HEK293 (cell line): ENCODE measurements around the gene TSHZ2.

Source experiments
- CTCF ChIA-PET: fragments of 350-600 bp; formaldehyde crosslinking; extraction: SDS; loops from one replicate; lab custom pipeline; 2021; ENCODE audit warnings: antibody characterized with exemption; lab: Yijun Ruan, JAX
- POLR2A ChIA-PET: fragments of 300-600 bp; formaldehyde crosslinking; extraction: SDS; loops from one replicate; lab custom pipeline; 2020; ENCODE audit warnings: antibody characterized with exemption, inconsistent platforms; lab: Yijun Ruan, JAX
- H3K27ac ChIP-seq: fragments of 200-500 bp; sonication (Bioruptor generic); 2 replicates; pipeline ENCODE4 v1.5.1; 2014; ENCODE audit warnings: low read depth, low read length, control low read depth, inconsistent platforms; ENCODE audit errors: extremely low read depth
- H3K36me3 ChIP-seq, 2 experiments: fragments of 200-500 bp in 1 of 2; sonication (Bioruptor generic) in 1 of 2; 1 replicate in 1 of 2; 2 replicates in 1 of 2; pipeline ENCODE4 v1.5.1; 2014 to 2017; ENCODE audit warnings: inconsistent platforms in 2 of 2, low read length in 2 of 2; ENCODE audit not compliant: control insufficient read depth in 2 of 2, insufficient read depth in 1 of 2
- H3K4me1 ChIP-seq: fragments of 200-500 bp; sonication (Bioruptor generic); 2 replicates; pipeline ENCODE4 v1.5.1; 2014; ENCODE audit warnings: mild to moderate bottlenecking, low read length, inconsistent platforms; ENCODE audit not compliant: control insufficient read depth, insufficient read depth
- H3K4me3 ChIP-seq: 2 replicates; pipeline ENCODE4 v1.5.1; 2011; ENCODE audit warnings: low read depth, mild to moderate bottlenecking, control low read depth, low read length, moderate library complexity
- H3K9me3 ChIP-seq: fragments of 200-500 bp; sonication (Bioruptor generic); 2 replicates; pipeline ENCODE4 v1.5.1; 2014; ENCODE audit warnings: low read depth, low read length, inconsistent platforms; ENCODE audit not compliant: control insufficient read depth, insufficient read depth
- ATF2 ChIP-seq: fragments of 450-650 bp; formaldehyde crosslinking; IDR thresholded peaks from 2 replicates; pipeline ENCODE4 v1.5.1; 2016; ENCODE audit warnings: missing biosample characterization, missing genetic modification characterization, low read depth
- EGR2 ChIP-seq: fragments of 450-650 bp; formaldehyde crosslinking; IDR thresholded peaks from 2 replicates; pipeline ENCODE4 v1.5.1; 2016; ENCODE audit warnings: low read depth, missing biosample characterization, missing genetic modification characterization
- INSM2 ChIP-seq: fragments of 450-650 bp; formaldehyde crosslinking; IDR thresholded peaks from 2 replicates; pipeline ENCODE4 v1.5.1; 2016; ENCODE audit warnings: missing biosample characterization, missing genetic modification characterization
- KLF1 ChIP-seq: fragments of 450-650 bp; formaldehyde crosslinking; IDR thresholded peaks from 2 replicates; pipeline ENCODE4 v1.5.1; 2016; ENCODE audit warnings: missing biosample characterization, missing genetic modification characterization
- KLF16 ChIP-seq: fragments of 450-650 bp; formaldehyde crosslinking; IDR thresholded peaks from 2 replicates; pipeline ENCODE4 v1.5.1; 2017; ENCODE audit warnings: missing biosample characterization, missing genetic modification characterization
- MEIS1 ChIP-seq: sonication (generic); formaldehyde crosslinking; IDR thresholded peaks from 2 replicates; pipeline ENCODE4 v1.8.1; 2022; ENCODE audit warnings: missing genetic modification reagents, mild to moderate bottlenecking, borderline replicate concordance
- MZF1 ChIP-seq: fragments of 450-650 bp; formaldehyde crosslinking; IDR thresholded peaks from 2 replicates; pipeline ENCODE4 v1.5.1; 2017; ENCODE audit warnings: missing biosample characterization, missing genetic modification characterization, borderline replicate concordance
- RBAK ChIP-seq: fragments of 450-650 bp; formaldehyde crosslinking; IDR thresholded peaks from 2 replicates; pipeline ENCODE4 v1.5.1; 2016; ENCODE audit warnings: missing biosample characterization, missing genetic modification characterization
- ZBTB17 ChIP-seq: fragments of 450-650 bp; formaldehyde crosslinking; IDR thresholded peaks from 2 replicates; pipeline ENCODE4 v1.5.1; 2016; ENCODE audit warnings: missing biosample characterization, missing genetic modification characterization
- ZFP69B ChIP-seq: fragments of 450-650 bp; formaldehyde crosslinking; IDR thresholded peaks from 2 replicates; pipeline ENCODE4 v1.5.1; 2016; ENCODE audit warnings: missing biosample characterization, missing genetic modification characterization
- ZNF121 ChIP-seq: fragments of 450-650 bp; formaldehyde crosslinking; IDR thresholded peaks from 2 replicates; pipeline ENCODE4 v1.5.1; 2016; ENCODE audit warnings: missing biosample characterization, missing genetic modification characterization
- ZNF146 ChIP-seq: fragments of 450-650 bp; formaldehyde crosslinking; IDR thresholded peaks from 2 replicates; pipeline ENCODE4 v1.5.1; 2016; ENCODE audit warnings: missing biosample characterization, missing genetic modification characterization
- ZNF169 ChIP-seq: fragments of 450-650 bp; formaldehyde crosslinking; IDR thresholded peaks from 2 replicates; pipeline ENCODE4 v1.5.1; 2016; ENCODE audit warnings: missing biosample characterization, missing genetic modification characterization
- ZNF19 ChIP-seq: fragments of 450-650 bp; formaldehyde crosslinking; IDR thresholded peaks from 2 replicates; pipeline ENCODE4; 2016; ENCODE audit warnings: missing biosample characterization, missing genetic modification characterization, low read depth
- ZNF280C ChIP-seq: fragments of 450-650 bp; formaldehyde crosslinking; IDR thresholded peaks from 2 replicates; pipeline ENCODE4 v1.5.1; 2016; ENCODE audit warnings: missing biosample characterization, missing genetic modification characterization
- ZNF335 ChIP-seq: fragments of 450-650 bp; formaldehyde crosslinking; conservative IDR thresholded peaks from 2 replicates; pipeline ENCODE4 v1.5.1; 2016; ENCODE audit warnings: missing biosample characterization, missing genetic modification characterization
- ZNF354C ChIP-seq: fragments of 450-650 bp; formaldehyde crosslinking; IDR thresholded peaks from 2 replicates; pipeline ENCODE4 v1.5.1; 2016; ENCODE audit warnings: missing biosample characterization, missing genetic modification characterization, low read depth, borderline replicate concordance
- ZNF423 ChIP-seq: fragments of 450-650 bp; formaldehyde crosslinking; IDR thresholded peaks from 2 replicates; pipeline ENCODE4 v1.5.1; 2016; ENCODE audit warnings: missing biosample characterization, missing genetic modification characterization
- ZNF514 ChIP-seq: fragments of 450-650 bp; formaldehyde crosslinking; IDR thresholded peaks from 2 replicates; pipeline ENCODE4 v1.5.1; 2016; ENCODE audit warnings: missing biosample characterization, missing genetic modification characterization
- ZNF555 ChIP-seq: fragments of 450-650 bp; formaldehyde crosslinking; conservative IDR thresholded peaks from 2 replicates; pipeline ENCODE4 v1.5.1; 2017; ENCODE audit warnings: missing biosample characterization, mild to moderate bottlenecking, missing genetic modification characterization, inconsistent platforms
- ZNF645 ChIP-seq: fragments of 450-650 bp; formaldehyde crosslinking; IDR thresholded peaks from 2 replicates; pipeline ENCODE4; 2016; ENCODE audit warnings: missing biosample characterization, missing genetic modification characterization
- ZNF664 ChIP-seq: fragments of 450-650 bp; formaldehyde crosslinking; IDR thresholded peaks from 2 replicates; pipeline ENCODE4 v1.5.1; 2016; ENCODE audit warnings: missing biosample characterization, missing genetic modification characterization
- ZNF677 ChIP-seq: fragments of 450-650 bp; IDR thresholded peaks from 2 replicates; pipeline ENCODE4 v1.5.0; 2018; ENCODE audit warnings: missing biosample characterization, mild to moderate bottlenecking, missing genetic modification characterization, moderate library complexity
- ZNF692 ChIP-seq: fragments of 450-650 bp; formaldehyde crosslinking; IDR thresholded peaks from 2 replicates; pipeline ENCODE4 v1.5.1; 2016; ENCODE audit warnings: missing biosample characterization, missing genetic modification characterization
- ZNF792 ChIP-seq: fragments of 450-650 bp; formaldehyde crosslinking; IDR thresholded peaks from 2 replicates; pipeline ENCODE4 v1.5.1; 2016; ENCODE audit warnings: missing biosample characterization, missing genetic modification characterization
- ZNF837 ChIP-seq: fragments of 450-650 bp; formaldehyde crosslinking; IDR thresholded peaks from 2 replicates; pipeline ENCODE4 v1.5.1; 2016; ENCODE audit warnings: missing biosample characterization, missing genetic modification characterization
- ZSCAN30 ChIP-seq: fragments of 450-650 bp; IDR thresholded peaks from 2 replicates; pipeline ENCODE4 v1.5.1; 2018; ENCODE audit warnings: missing biosample characterization, mild to moderate bottlenecking, missing genetic modification characterization, moderate library complexity

Gene TSHZ2

GRCh38 chr20:53362736-53363135 is 390.6 kb downstream of the TSHZ2 start:
- Histone ChIP-seq H3K4me1 (no peaks in the 10 kb centered on the region), H3K36me3 (no peaks in the 10 kb centered on the region), H3K27ac (no peak overlapping the region), H3K4me3 (no peak overlapping the region), H3K9me3 (no peaks in the 10 kb centered on the region)
- ChIA-PET CTCF (no interaction called here), POLR2A (no interaction called here)
- TF ChIP-seq ZBTB17 (tag by site-specific recombination): no peak
- TF ChIP-seq ZNF280C (tag by site-specific recombination): no peak
- no peak for TF ChIP-seq ZNF664
- no peak for TF ChIP-seq ZSCAN30 (tag by site-specific recombination)
- TF ChIP-seq ZNF645: no peak
- TF ChIP-seq EGR2 (tag by site-specific recombination): no peak
- no peak for TF ChIP-seq MZF1 (tag by site-specific recombination)
- TF ChIP-seq KLF16 (tag by site-specific recombination): no peak
- no peak for TF ChIP-seq ZNF121 (tag by site-specific recombination)
- TF ChIP-seq INSM2 (tag by site-specific recombination): no peak
- no peak for TF ChIP-seq ZNF354C (tag by site-specific recombination)
- TF ChIP-seq ZNF555 (tag by site-specific recombination): no peak
- TF ChIP-seq ZNF692 (tag by site-specific recombination): no peak
- no peak for TF ChIP-seq ZNF837 (tag by site-specific recombination)
- TF ChIP-seq MEIS1 (CRISPR knock-in tag): no peak
- TF ChIP-seq RBAK (tag by site-specific recombination): no peak
- TF ChIP-seq ATF2 (tag by site-specific recombination): no peak
- no peak for TF ChIP-seq ZNF423 (tag by site-specific recombination)
- no peak for TF ChIP-seq KLF1 (tag by site-specific recombination)

- Histone ChIP-seq H3K36me3 (no peaks in the 10 kb centered on the region), H3K4me1 (no peaks in the 10 kb centered on the region), H3K27ac (no peak overlapping the region), H3K4me3 (no peak overlapping the region), H3K9me3 (no peaks in the 10 kb centered on the region)
- ChIA-PET CTCF (no interaction called here), POLR2A (no interaction called here)
- TF ChIP-seq ZNF146 (no peak), INSM2 (tag by site-specific recombination) (no peak), ZNF792 (no peak), ZNF169 (tag by site-specific recombination) (no peak), ZFP69B (tag by site-specific recombination) (no peak), ZNF677 (tag by site-specific recombination) (no peak), ZNF514 (no peak), ZNF335 (tag by site-specific recombination) (no peak), ZNF19 (tag by site-specific recombination) (no peak)
These were observed 392.5 kb downstream of the TSHZ2 start for GRCh38 chr20:53364646-53365045.
